WTC11 (cell line): ENCODE data around the gene ELP5. TPM values are rescaled to one million over a fixed set of nuclear protein-coding genes. Genes with fewer than 3 reads are reported as not detected.

Source experiments
- ATAC-seq: fragments of 200-7000 bp; cut with Tn5 transposase; 2 replicates; pipeline ENCODE4 v1.10.0; 2021; ENCODE audit warnings: mild to moderate bottlenecking, moderate library complexity
- CTCF ChIA-PET: fragments of 300-600 bp; sonication (Branson Sonifier 250); formaldehyde crosslinking; loops from one replicate; lab custom pipeline; 2021; ENCODE audit warnings: antibody characterized with exemption; lab: Charles Lee
- POLR2A ChIA-PET: fragments of 350-600 bp; sonication (Branson Sonifier 250); formaldehyde crosslinking; loops from one replicate; lab custom pipeline; 2021; ENCODE audit warnings: antibody characterized with exemption; lab: Charles Lee
- DNase-seq: peaks from one replicate; pipeline ENCODE4 v3.0.0; 2021; ENCODE audit warnings: low spot score
- H3K27ac Mint-ChIP-seq: 2 replicates; pipeline ENCODE4 v1.8.0; 2021; ENCODE audit warnings: mixed read lengths
- H3K27me3 Mint-ChIP-seq: 2 replicates; pipeline ENCODE4 v1.8.0; 2021; ENCODE audit warnings: low read depth, mild to moderate bottlenecking, moderate library complexity, mixed read lengths
- H3K36me3 Mint-ChIP-seq: 2 replicates; pipeline ENCODE4 v1.8.0; 2021; ENCODE audit warnings: mixed read lengths
- H3K4me1 Mint-ChIP-seq: 2 replicates; pipeline ENCODE4 v1.8.0; 2022; ENCODE audit warnings: mixed read lengths
- H3K4me3 Mint-ChIP-seq: 2 replicates; pipeline ENCODE4 v1.8.0; 2021; ENCODE audit warnings: mild to moderate bottlenecking, moderate library complexity, mixed read lengths
- H3K9me3 Mint-ChIP-seq: 2 replicates; pipeline ENCODE4 v1.8.0; 2021; ENCODE audit warnings: mixed read lengths
- ARID4B ChIP-seq: sonication (generic); formaldehyde crosslinking; IDR thresholded peaks from 2 replicates; pipeline ENCODE4 v1.8.0; 2023; ENCODE audit warnings: missing genetic modification reagents, mild to moderate bottlenecking, borderline replicate concordance
- CDX4 ChIP-seq: fragments of 250-450 bp; sonication (Bioruptor Pico); IDR thresholded peaks from 2 replicates; pipeline ENCODE4 v1.9.0; 2021; ENCODE audit warnings: moderate library complexity, mild to moderate bottlenecking, inconsistent platforms, borderline replicate concordance
- CREM ChIP-seq: sonication (generic); formaldehyde crosslinking; IDR thresholded peaks from 2 replicates; pipeline ENCODE4 v1.8.1; 2022; ENCODE audit warnings: mild to moderate bottlenecking, missing genetic modification reagents, moderate library complexity
- ESRRA ChIP-seq: sonication (generic); formaldehyde crosslinking; IDR thresholded peaks from 2 replicates; pipeline ENCODE4 v1.8.1; 2022; ENCODE audit warnings: mild to moderate bottlenecking, missing genetic modification reagents, borderline replicate concordance
- ETV6 ChIP-seq: sonication (generic); formaldehyde crosslinking; IDR thresholded peaks from 2 replicates; pipeline ENCODE4 v1.8.1; 2022; ENCODE audit warnings: mild to moderate bottlenecking, missing genetic modification reagents
- GRHL2 ChIP-seq: fragments of 250-450 bp; sonication (Bioruptor Pico); IDR thresholded peaks from 2 replicates; pipeline ENCODE4 v1.8.0; 2022; ENCODE audit warnings: mild to moderate bottlenecking, moderate library complexity; ENCODE audit not compliant: insufficient replicate concordance, severe bottlenecking
- JUN ChIP-seq: sonication (generic); formaldehyde crosslinking; IDR thresholded peaks from 2 replicates; pipeline ENCODE4 v1.8.0; 2023; ENCODE audit warnings: mild to moderate bottlenecking, missing genetic modification reagents
- MXD4 ChIP-seq: fragments of 250-450 bp; sonication (Bioruptor Pico); IDR thresholded peaks from 2 replicates; pipeline ENCODE4 v1.8.0; 2021; ENCODE audit warnings: mild to moderate bottlenecking, moderate library complexity, borderline replicate concordance
- NR1H2 ChIP-seq: sonication (generic); formaldehyde crosslinking; IDR thresholded peaks from 2 replicates; pipeline ENCODE4 v1.9.0; 2021; ENCODE audit warnings: mild to moderate bottlenecking, moderate library complexity, missing genetic modification reagents
- RORB ChIP-seq: fragments of 250-450 bp; sonication (Bioruptor Pico); IDR thresholded peaks from 2 replicates; pipeline ENCODE4 v1.9.0; 2021; ENCODE audit warnings: mild to moderate bottlenecking
- TEAD4 ChIP-seq: sonication (generic); formaldehyde crosslinking; IDR thresholded peaks from 2 replicates; pipeline ENCODE4 v1.8.0; 2022; ENCODE audit warnings: mild to moderate bottlenecking, missing genetic modification reagents
- USF1 ChIP-seq: sonication (generic); formaldehyde crosslinking; IDR thresholded peaks from 2 replicates; pipeline ENCODE4 v1.8.0; 2022; ENCODE audit warnings: mild to moderate bottlenecking, missing genetic modification reagents
- USF2 ChIP-seq: sonication (generic); formaldehyde crosslinking; IDR thresholded peaks from 2 replicates; pipeline ENCODE4 v1.8.1; 2023; ENCODE audit warnings: mild to moderate bottlenecking, missing genetic modification reagents, moderate library complexity
- ZNF532 ChIP-seq: fragments of 250-450 bp; sonication (Bioruptor Pico); IDR thresholded peaks from 2 replicates; pipeline ENCODE4 v1.9.0; 2021; ENCODE audit warnings: mild to moderate bottlenecking, borderline replicate concordance
- total RNA-seq: library from RNA; stranded (reverse); gene quantifications from 3 replicates; pipeline ENCODE4 v1.2.3, GENCODE V29; 2021

The ELP5 gene
- total RNA-seq, 1 experiment from 2014 or later, result 101 TPM

- DNase-seq (no peak), ATAC-seq (no peak)
- Mint-ChIP-seq H3K27ac (no peak overlapping the region), H3K36me3 (peaks cover 13% of the 10 kb centered on the region), H3K9me3 (no peaks in the 10 kb centered on the region), H3K4me1 (peaks cover 35% of the 10 kb centered on the region), H3K4me3 (peak overlapping the region; percentile 89; the same call in 1 of the 2 replicates), H3K27me3 (peaks cover 4% of the 10 kb centered on the region; the same call in 1 of the 2 replicates)
- POLR2A ChIA-PET, result interaction anchor here (0.7 to 2.1 kb wide), 8 partner anchors 9 to 109 kb away, joined by 3 to 9 read pairs (median 6); partner anchors contain the start of genes CTDNEP1, DVL2, GABARAP and PHF23
- TF ChIP-seq ZNF532 (CRISPR knock-in tag) (peak; percentile 0; the same call in 1 of the 2 replicates), CDX4 (CRISPR knock-in tag) (no peak)
- CTCF ChIA-PET, result interaction anchor here (0.9 to 4.8 kb wide), 20 partner anchors 7 to 214 kb away, joined by 3 to 36 read pairs (median 4); partner anchors contain the start of genes ACAP1, DVL2, GABARAP and PHF23
These were observed 30.5 kb upstream of the ELP5 start for GRCh38 chr17:7221278-7222092.

- Mint-ChIP-seq H3K27ac (no peak overlapping the region), H3K36me3 (peaks cover 18% of the 10 kb centered on the region), H3K4me3 (no peak overlapping the region), H3K27me3 (peaks cover 4% of the 10 kb centered on the region; the same call in 1 of the 2 replicates), H3K4me1 (peaks cover 31% of the 10 kb centered on the region), H3K9me3 (no peaks in the 10 kb centered on the region)
- CTCF ChIA-PET, result interaction anchor here (1.0 to 4.0 kb wide), 7 partner anchors 8 to 177 kb away, joined by 3 to 36 read pairs (median 4); partner anchors contain the start of genes DVL2 and PHF23
- POLR2A ChIA-PET, result interaction anchor here (0.7 kb wide), 1 partner anchor 20 kb away, joined by 3 read pairs; the partner anchor contains the start of gene GABARAP
- ATAC-seq, result no peak
- DNase-seq, result no peak
- TF ChIP-seq GRHL2 (no peak), ESRRA (no peak), ARID4B (CRISPR knock-in tag) (no peak), JUN (CRISPR knock-in tag) (no peak), TEAD4 (no peak), CREM (CRISPR knock-in tag) (no peak), NR1H2 (CRISPR knock-in tag) (no peak), MXD4 (CRISPR knock-in tag) (no peak), ZNF532 (CRISPR knock-in tag) (no peak), ETV6 (CRISPR knock-in tag) (no peak), USF1 (no peak), USF2 (CRISPR knock-in tag) (no peak), RORB (CRISPR knock-in tag) (no peak)
These were observed 29.7 kb upstream of the ELP5 start for GRCh38 chr17:7222093-7222971.
